IPS-18c (cell line): ENCODE data around the gene PLSCR3.

Experiments used
- H3K4me3 ChIP-seq: 2 replicates; pipeline ENCODE4 v1.7.0; 2013; ENCODE audit warnings: low read depth, mild to moderate bottlenecking, low read length, moderate library complexity; ENCODE audit not compliant: insufficient read depth
- H3K9me3 ChIP-seq: one replicate; pipeline ENCODE4 v1.6.1; 2013; ENCODE audit warnings: mild to moderate bottlenecking, low read length, moderate library complexity; ENCODE audit not compliant: control insufficient read depth, insufficient read depth

PLSCR3 gene

DNA sequence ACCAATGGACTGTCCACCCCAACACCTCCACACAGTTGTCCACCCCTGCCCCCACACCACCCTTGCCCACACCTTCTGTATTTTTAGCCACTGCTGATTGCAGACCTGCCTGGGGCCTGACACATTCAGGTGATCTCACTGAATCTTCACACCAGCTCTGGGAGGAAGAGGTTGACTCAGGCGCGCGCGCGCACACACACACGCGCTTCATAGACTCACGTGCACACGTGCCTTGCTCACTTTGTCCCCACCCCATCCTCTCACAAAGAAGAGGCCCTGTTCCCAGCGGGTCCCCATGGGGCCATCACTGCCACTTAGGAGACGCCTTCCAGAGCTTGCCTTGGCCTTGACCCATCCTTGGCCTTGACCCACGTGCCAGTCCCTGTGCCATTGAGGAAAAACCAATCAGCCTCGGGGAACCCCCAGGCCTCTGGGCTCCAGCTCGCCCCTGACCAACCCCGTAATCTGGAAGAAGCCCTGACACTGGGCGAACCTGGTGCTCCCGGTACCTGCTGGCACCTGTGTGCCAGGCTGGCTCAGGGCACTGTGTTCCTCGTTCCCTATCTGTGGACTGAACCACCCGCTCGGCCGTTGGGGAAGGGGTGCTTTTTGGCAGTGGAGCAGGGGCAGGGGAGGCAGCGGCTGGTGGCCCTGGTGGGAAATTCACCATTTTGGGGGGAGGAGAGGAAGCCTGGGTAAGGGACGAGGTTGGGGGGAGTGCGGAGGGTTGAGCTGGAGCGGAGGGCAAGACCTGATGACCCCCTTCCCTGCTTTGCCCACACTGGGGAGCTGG, 16.5 kb upstream of the PLSCR3 start:
- Histone ChIP-seq H3K4me3 (no peak overlapping the region), H3K9me3 (no peaks in the 10 kb centered on the region)

GRCh38 chr17:7409716-7410115, 15.4 kb upstream of the PLSCR3 start:
- no peak overlapping the region for H3K4me3 ChIP-seq

GRCh38 chr17:7408863-7409262, 14.5 kb upstream of the PLSCR3 start:
- Histone ChIP-seq H3K4me3 (0 out of 2 replicates have a peak overlapping the region, but pooled peaks have one; percentile 20), H3K9me3 (no peaks in the 10 kb centered on the region)

More at GRCh38 chr17:7409716-7410115, 15.4 kb upstream of the PLSCR3 start:
- no peaks in the 10 kb centered on the region for H3K9me3 ChIP-seq

GRCh38 chr17:7408252-7408727, 14.0 kb upstream of the PLSCR3 start:
- Histone ChIP-seq H3K9me3 (no peaks in the 10 kb centered on the region), H3K4me3 (peak overlapping the region; percentile 20; the same call in 1 of the 2 replicates)

- H3K4me3 ChIP-seq = peak within 1 kb of the TSS; percentile 20; the same call in 1 of the 2 replicates
- no peaks in the 10 kb centered on the region for H3K9me3 ChIP-seq
These were observed 13.3 kb upstream of the PLSCR3 start, which contains the start of gene NLGN2 for GRCh38 chr17:7407485-7408251. Gene NLGN2, plus strand, starts transcription at chr17:7407845. Its CDS starts 411 bp downstream, at chr17:7408256.

DNA sequence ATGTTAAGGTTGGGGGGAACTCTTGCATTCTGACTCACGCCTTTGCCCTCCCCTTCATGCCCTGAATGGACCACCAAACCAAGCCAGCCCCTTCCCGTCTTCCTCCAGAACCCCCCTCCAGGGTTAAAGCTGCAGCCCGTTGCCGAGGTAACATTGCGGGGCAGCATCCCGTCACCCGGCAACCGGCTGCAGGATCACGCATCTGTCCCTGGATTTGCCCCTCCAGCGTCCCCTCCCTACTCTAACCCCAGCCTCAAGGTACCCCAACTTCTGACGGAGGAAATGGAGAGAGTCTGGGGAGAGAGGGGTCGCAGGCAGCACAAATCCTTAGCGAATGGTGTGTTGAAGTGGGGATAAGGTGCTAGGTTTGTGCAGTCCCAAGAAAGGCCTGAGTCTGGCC, 12.8 kb upstream of the PLSCR3 start:
- Histone ChIP-seq H3K9me3 (no peaks in the 10 kb centered on the region), H3K4me3 (no peak overlapping the region; the same call in 1 of the 2 replicates)

DNA sequence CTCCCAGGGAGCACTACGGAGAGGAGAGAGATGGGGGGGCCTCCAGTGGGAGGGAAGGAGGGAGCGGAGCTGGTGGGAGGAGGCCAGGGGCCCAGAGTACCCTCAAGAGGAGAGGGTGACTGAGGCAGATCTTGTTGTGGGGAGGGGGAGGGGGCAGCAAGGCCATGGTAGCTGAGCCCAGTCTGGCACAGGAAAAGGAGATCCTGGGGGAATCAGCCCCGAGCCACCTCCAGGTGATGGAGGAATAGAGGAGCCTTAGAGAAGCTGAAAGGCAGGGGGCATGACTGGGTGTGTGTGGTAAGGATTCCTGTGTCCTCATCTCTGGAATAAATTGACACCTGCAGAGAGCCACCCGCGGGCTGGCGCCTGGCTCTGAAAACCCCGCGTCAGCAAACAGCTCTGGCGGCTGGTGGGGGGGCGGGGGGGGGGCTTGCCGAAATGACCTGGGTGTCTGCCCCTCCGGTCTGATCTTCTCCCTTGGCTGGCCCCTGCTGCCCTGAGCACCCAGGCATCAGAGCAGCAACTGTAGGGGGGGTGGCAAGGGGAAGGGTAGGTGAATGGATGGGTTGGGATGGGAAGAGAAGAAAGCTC, 12.0 kb upstream of the PLSCR3 start:
- H3K9me3 ChIP-seq = no peaks in the 10 kb centered on the region
- H3K4me3 ChIP-seq = peak overlapping the region; percentile 81

- Histone ChIP-seq H3K4me3 (peak overlapping the region; percentile 81), H3K9me3 (no peaks in the 10 kb centered on the region)
These were observed 11.3 kb upstream of the PLSCR3 start for GRCh38 chr17:7405350-7406234.

GRCh38 chr17:7404737-7405349, 10.5 kb upstream of the PLSCR3 start:
- H3K9me3 ChIP-seq = no peaks in the 10 kb centered on the region
- H3K4me3 ChIP-seq = peak overlapping the region; percentile 81

GRCh38 chr17:7403977-7404736, 9.8 kb upstream of the PLSCR3 start, which contains the start of gene TMEM256:
Gene TMEM256, minus strand, starts transcription at chr17:7404097. Its CDS starts 13 bp downstream, at chr17:7404084.
- no peaks in the 10 kb centered on the region for H3K9me3 ChIP-seq
- H3K4me3 ChIP-seq = peak within 1 kb of the TSS; percentile 93

DNA sequence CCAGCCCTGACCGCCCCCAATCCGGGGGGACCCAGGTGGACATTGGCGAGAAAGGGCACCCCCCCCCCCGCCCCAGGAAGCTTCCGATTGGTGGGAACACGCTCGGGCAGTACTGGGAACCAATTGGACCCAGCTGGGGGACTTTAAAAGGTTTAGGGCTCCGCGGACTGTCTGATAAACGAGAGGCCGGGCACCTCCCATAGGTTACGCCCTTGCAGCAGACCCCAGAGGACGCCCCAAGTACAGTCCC, 9.3 kb upstream of the PLSCR3 start:
- Histone ChIP-seq H3K9me3 (no peaks in the 10 kb centered on the region), H3K4me3 (peak overlapping the region; percentile 93)

DNA sequence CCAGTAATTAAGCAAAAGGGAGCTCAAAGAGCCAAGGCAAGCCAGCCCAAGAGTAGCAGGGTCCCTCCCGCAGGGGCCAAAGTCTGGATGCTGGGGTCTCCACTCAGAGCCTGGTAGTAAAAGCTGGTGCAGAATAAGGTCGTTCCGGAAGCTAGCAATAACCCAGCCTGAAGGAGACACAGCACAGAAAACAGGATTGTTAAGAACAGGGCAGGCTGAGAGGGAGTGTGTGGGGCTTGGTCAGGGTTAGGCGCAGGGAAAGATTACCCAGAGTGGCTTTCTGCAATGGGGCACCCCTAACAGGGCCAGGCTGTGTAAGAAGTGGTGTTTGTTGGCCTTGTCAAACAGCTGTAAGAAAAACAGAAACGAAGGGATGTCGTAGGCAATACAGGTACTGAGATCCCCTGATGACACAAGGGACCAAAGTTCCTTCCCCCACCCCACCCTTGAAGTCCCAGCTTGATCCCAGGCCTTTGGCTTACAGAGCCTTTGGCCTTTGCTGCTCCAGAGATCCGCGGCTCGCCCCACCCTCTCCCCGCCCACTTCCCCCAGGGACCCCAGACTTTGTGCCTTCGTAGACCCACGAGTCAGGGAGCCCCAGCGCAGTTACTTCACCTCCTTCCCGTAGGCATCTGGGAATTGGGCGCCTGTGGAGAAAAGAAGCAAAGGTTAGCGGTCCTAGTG, 8.9 kb upstream of the PLSCR3 start:
- no peaks in the 10 kb centered on the region for H3K9me3 ChIP-seq
- peak overlapping the region; percentile 93 for H3K4me3 ChIP-seq

GRCh38 chr17:7398612-7399011, 4.3 kb upstream of the PLSCR3 start:
- no peak overlapping the region for H3K4me3 ChIP-seq

DNA sequence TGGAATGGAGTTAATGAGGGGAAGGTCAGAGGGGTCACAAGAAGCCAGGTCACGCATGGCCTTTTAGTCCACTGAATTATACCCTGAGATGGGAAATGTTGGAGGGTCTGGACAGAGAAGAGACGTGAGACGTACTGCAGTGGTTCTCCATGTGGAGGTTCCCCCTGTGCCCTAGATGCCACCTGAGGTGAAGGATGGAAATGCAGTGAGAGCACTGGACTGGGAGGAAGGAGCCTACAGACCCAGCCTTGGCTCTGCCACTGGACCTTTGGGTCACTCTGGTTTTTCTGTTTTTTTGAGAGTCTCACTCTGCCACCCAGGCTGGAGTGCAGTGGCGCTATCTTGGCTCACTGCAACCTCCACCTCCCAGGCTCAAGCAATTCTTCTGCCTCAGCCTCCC, 1.8 kb upstream of the PLSCR3 start:
- Histone ChIP-seq H3K9me3 (no peaks in the 10 kb centered on the region), H3K4me3 (no peak overlapping the region)

More at GRCh38 chr17:7398612-7399011, 4.3 kb upstream of the PLSCR3 start:
- H3K9me3 ChIP-seq = no peaks in the 10 kb centered on the region
